ENCODE measurements around the gene STRADB.
A peak's percentile ranks its signal among the peaks of the same experiment; 100 is the strongest.
"Not testable (repeated sequence)": the region's sequence is repeated elsewhere in the genome, so short reads cannot be mapped to it uniquely, and the experiment has no call there.

The STRADB gene

DNA sequence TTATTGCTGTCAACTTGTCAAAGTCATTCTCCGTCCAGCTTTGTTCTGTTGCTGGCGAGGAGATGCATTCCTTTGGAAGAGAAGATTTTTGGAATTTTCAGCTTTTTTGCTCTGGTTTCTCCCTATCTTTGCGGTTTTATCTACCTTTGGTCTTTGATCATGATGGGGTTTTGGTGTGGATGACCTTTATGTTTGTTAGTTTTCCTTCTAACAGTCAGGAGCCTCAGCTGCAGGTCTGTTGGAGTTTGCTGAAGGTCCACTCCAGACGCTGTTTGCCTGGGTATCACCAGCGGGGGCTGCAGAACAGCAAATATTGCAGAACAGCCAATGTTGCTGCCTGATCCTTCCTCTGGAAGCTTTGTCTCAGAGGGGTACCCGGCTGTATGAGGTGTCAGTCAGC is 21.7 kb upstream of the STRADB start:
- not testable (repeated sequence) for FAIRE-seq; DNase-seq (ENCODE audit: extremely low spot score, insufficient read length, low read depth)

DNA sequence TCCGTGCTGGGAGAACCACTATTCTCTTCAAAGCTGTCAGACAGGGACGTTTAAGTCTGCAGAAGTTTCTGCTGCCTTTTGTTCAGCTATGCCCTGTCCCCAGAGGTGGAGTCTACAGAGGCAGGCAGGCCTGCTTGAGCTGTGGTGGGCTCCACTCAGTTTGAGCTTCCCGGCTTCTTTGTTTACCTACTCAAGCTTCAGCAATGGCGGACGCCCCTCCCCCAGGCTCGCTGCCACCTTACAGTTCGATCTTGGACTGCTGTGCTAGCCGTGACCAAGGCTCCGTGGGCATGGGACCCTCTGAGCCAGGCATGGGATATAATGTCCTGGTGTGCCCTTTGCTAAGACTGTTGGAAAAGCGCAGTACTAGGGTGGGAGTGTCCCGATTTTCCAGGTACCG is 21.2 kb upstream of the STRADB start:
- DNase-seq (ENCODE audit: extremely low spot score, insufficient read length, low read depth); FAIRE-seq: not testable (repeated sequence)

DNA sequence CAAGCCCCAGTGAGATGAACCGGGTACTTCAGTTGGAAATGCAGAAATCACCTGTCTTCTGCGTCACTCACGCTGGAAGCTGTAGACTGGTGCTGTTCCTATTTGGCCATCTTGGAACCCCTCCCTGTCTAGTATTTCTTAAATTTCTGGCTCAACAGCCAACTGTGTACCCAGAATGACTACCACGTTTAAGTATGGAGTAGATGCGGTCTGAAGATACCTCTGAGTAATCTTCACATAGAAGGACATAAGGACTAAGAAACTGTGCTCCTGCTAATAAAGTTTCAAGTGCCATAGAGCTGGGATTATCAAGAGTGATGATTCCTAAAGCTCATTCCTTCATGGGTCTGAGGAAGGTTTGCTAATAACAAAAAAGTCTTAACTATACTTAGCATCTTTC is 20.7 kb upstream of the STRADB start:
- no peak for FAIRE-seq
- DNase-seq (ENCODE audit: extremely low spot score, insufficient read length, low read depth), result no peak

DNA sequence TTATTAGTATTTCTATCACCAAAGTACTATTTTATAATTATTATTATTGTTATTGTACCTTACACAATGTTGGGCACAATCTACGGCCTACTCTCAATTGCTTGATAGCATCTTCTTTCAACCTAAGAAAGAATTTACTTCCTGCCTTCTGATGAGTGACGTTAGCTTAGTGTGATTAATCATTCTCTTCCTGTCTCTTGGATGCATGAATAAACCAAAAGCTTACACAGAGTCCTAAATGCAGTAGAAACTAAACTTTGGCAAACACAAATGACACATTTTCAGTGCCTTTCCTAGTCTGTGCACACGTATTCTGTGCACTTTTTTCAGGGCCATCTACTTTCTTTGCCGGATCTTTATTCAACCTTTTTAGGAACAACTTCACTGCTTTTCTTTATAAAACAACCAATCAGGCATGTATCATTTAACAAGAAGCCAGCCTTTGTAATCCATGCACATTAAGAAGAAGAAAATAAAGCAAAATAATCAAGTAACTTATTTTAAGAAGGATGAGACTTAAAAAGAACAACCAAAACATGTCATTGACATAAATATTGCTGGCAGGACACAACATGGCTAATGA is 19.4 kb upstream of the STRADB start:
- no peak for FAIRE-seq
- DNase-seq (ENCODE audit: extremely low spot score, insufficient read length, low read depth), result no peak

DNA sequence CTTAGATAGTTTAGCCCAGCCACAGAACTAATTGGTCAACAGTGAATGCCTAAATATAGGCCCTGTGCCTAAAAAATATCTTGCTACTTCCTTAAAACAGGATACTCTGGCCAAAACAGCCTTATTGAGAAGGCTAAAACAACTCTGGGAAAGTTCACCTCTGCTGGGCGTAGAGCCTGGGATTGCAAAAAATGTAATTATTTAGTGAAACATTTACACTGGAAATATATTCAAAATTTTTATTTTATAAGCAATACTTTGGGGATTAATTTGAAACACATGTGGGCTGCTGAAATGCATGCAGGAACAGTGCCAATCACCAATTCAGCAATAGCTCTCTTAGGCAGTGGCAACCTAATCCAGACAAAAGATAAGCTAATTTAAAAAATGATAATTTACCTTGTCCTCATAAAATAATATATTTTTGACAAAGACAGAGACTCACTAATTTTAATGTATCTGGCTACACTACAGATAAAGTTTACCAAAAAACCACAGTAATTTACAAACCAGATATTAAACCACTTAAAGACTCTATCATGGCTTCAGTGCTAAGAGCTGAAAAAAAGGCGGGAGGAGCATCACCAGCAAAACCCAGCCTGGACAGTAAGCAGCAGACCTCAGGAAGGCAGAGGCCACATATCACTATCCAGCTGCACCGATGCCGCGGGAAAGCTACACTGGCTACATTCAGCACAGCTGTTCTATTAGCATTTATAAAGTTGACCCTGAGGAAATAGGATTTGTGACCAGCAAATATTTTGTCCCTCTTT is 18.7 kb upstream of the STRADB start:
- DNase-seq (ENCODE audit: extremely low spot score, insufficient read length, low read depth) (no peak), FAIRE-seq (no peak)

DNA sequence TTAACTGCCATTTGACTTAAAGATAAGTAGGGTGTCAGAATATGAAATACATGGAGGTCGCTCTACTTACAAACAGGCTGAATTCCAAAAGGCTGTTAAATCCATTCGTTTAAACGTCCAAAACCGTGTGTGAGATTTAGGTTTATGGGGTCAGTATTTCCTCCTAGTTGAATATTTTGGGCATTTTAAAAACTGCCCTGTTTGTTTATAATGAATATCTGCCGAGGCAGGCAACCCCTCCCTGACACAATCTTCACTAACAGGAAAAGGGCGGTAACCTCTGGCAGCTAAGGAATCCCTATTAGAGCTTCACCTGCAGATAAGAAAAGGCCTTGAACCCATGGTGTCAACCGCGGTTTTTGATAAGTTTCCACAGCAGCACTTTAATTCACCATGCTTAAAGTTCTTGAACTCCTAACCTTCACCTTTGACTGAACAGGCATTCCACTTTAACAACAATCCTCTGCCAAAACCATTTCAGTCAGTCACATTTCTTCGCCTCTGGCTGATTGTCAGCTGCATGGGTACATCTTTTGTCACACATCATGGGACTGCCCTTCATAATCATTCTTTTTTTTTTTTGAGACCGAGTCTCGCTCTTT is 18.0 kb upstream of the STRADB start:
- no peak for FAIRE-seq
- DNase-seq (ENCODE audit: extremely low spot score, insufficient read length, low read depth), result no peak

DNA sequence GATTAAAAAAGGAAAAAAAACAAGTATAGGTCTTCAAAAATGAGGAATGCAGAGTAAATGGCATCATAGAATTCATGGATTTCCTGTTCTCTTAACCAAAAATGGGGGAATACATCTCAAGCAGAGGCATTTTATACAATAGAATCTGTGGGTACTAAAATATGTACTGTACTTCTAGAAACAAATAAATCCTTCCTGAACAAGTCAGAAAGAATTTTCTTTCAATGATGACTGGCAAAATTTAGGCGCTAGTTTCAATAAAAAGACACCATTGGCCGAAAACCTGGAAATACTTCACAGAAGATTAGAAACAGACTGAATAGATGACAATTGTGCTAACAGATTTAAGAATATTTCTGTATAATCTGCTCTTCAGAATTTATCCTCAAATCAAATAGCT is 15.4 kb upstream of the STRADB start:
- DNase-seq (ENCODE audit: extremely low spot score, insufficient read length, low read depth) (no peak), FAIRE-seq (no peak)

DNA sequence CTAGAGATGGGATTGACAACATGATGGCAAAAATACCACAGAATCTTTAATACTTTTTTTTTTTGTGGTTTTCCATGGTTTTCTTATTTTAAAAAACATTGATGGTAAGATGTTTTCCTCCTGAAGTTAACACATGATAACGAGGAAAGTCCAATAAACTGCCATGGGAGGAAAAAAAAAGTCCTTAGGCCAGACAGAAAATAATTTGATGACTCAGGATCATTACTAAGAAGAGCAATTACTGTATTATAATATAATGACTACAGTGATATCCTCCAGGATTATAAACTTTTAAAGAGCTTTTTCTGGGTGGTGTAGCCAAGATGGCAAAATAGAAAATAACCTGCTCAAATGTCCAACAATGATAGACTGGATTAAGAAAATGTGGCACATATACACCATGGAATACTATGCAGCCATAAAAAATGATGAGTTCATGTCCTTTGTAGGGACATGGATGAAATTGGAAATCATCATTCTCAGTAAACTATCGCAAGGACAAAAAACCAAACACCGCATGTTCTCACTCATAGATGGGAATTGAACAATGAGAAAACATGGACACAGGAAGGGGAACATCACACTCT is 12.1 kb upstream of the STRADB start:
- FAIRE-seq; DNase-seq (ENCODE audit: extremely low spot score, insufficient read length, low read depth): not testable (repeated sequence)

DNA sequence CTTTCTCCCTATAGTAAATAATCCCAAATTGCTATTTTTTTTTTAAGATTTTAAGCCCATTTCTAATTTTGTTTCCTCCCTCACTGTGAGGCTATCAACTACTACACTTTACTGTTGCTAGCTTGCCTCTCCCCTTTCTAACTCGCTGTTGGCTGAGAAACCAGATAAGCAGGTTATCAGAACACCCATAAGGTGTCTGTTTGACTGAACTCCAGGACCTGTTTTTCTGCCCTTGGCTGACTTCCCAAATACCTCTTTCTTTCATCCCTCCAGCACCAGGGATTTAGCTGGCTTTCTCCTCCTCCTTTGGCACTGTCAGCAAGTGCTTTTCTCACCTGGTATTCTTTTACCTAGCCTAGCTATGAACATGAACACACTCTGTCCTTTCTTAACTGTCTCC is 11.4 kb upstream of the STRADB start:
- no peak for DNase-seq (ENCODE audit: extremely low spot score, insufficient read length, low read depth)
- no peak for FAIRE-seq

DNA sequence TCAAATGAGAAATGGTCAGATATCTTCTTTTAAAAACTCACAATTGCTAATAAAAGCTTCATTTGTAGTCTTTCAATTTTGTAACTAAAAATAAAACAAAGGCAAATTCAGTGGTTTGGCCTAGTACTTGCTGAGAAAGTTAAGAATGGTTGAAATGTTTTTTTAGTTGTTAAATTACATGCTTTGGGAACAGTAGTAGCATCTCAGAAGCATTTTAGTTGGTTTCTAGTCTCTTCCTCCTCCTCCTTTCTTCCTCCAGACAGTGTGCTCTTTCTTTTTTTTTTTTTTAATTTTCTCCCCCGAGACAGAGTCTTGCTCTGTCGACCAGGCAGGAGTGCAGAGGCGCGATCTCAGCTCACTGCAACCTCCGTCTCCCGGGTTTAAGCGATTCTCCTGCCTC is 10.1 kb upstream of the STRADB start:
- FAIRE-seq, result peak; percentile 66
- no peak for DNase-seq (ENCODE audit: extremely low spot score, insufficient read length, low read depth)

DNA sequence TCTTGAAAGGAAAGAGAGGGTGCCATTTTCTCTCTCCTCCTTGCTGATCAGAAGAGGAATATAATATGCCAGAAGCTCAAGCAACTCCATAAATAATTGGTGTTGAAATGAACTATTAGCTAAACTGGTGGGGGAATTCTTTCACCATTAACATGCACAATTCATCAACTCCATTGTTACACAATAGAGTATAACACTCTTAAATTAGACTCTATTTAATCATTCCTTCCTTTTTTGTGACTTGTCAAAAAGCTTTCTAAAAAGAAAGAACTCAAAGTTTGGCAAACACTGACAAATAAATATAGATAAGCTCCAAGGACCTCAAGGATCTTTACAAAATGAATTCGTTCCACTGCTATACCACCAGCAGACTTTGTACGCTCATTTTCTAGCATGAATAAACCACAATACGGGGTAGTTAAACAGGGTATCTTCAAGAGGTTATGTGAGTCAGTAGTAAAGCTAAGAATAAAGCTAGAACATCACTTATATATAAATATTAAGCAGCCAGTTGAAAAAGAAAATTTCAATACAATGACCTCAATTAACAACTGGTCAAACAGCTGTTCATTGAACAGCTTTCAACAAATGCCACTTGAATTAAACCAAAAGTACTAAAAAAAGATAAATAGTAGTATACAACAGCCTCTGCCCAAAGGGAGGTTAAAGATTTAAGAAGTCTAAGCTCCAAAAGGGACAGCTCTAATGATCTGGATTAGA is 6.6 kb upstream of the STRADB start:
- no peak for DNase-seq (ENCODE audit: extremely low spot score, insufficient read length, low read depth)
- no peak for FAIRE-seq

DNA sequence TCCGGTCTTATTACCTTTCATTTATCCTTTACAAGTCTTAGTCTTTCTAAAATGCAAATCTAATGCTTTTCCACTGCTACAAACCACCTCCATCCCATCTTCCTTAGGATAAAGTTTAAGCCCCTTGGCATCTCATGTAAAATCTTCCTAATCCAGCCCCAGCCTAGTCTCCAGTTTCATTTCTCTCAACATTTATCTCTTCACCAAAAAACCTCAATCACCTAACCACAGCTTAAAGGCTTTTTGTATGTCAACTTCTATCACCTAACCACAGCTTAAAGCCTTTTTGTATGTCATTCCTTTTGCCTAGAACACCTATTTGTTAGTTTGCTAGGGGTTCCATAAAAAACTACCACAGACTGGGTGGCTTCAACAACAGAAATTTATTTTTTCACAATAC is 4.5 kb upstream of the STRADB start:
- DNase-seq (ENCODE audit: extremely low spot score, insufficient read length, low read depth) (no peak), FAIRE-seq (no peak)

DNA sequence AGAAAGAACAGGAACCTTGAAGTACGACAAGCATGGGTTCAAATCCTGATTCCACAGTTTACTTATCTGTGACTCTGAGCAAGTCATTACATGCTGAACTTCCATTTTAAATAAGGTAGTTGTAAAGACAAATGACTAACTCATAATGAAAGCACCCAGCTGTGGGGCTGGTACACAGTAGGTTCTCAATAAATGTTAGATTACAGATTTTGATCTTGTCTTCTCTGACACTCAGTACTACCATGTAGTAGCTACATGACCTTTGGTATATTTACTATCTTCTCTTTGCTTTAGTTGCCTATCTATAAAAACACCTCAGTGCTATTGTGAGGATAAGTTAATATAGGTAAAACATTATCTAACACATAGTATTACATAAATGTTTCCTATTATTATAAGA is 3.5 kb upstream of the STRADB start:
- DNase-seq (ENCODE audit: extremely low spot score, insufficient read length, low read depth) (no peak), FAIRE-seq (no peak)

DNA sequence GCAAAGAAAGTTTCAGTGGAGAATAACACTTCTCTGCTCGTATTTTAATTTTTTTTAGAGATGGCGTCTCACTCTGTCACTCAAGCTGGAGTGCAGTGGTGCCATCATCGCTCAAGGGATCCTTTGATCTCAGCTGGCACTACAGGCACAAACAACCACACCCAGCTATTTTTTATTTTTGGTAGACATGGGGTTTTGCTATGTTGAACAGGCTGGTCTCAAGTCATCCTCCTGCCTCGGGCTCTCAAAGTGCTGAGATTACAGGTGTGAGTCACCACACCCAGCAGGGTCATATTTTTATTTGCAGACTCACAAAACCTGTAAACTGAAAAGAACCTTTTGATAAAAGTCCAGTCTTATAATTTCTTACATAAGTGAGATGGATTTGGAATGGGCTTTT is 2.8 kb upstream of the STRADB start:
- FAIRE-seq (no peak), DNase-seq (ENCODE audit: extremely low spot score, insufficient read length, low read depth) (no peak)

DNA sequence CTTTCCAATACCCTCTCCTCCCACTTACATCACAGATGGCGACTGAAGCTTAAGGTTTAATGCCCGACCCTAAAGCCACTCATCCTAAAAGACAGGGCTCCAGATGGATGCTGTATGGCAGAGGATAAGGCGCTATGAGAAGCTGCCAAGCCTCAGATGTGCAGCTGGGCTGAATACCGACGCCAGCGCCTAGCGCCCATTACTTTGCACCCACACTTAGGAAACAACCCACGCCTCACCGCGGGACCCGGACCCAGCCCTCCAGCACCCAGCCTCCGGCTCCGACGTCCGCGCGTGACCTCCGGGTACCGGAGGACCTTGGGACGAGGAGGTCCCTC is 617 bp upstream of the STRADB start:
- DNase-seq (ENCODE audit: extremely low spot score, insufficient read length, low read depth) (no peak), FAIRE-seq (no peak)

DNA sequence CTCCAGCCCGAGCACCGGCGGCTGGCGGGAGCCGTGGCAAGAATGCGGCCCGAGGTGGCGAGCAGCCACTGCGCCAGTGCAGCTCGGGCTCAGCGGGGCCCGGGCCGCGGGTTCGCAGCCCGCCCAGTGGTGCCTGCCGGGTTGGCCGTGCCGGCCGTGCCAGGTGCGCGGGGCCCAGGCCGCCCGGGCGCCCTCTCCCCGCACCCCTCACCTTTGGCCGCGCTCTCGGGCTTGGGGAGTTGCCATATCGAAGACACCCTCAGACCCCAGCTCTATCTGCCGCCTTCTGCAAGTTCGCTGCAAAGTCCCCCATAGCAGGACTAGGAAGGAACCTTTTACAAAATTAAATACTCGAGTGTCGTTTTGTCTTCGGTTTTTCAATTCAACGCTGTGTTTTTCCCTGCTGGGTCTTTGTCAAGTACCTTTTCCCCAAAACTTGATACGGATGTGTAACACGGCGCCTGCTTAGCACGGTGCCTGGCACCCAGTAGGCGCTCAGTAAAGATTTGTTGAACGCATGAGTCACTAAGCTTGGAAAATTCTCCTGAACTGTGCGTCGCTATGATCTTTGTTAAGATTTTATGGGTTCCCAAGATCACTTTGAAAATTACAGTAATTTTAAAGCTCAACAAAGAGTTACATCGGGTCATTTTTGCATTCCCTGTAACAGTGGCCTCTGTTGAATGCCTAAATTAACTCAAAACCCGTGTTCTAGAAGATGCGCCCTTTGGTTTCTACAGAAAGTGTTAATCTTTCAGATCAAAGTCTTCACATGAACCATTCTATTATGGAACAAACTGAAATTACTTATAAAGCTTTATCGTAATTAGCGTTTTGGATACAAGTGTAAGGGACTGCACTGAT is 750 bp downstream of the STRADB start:
- FAIRE-seq, result peak; percentile 33

DNA sequence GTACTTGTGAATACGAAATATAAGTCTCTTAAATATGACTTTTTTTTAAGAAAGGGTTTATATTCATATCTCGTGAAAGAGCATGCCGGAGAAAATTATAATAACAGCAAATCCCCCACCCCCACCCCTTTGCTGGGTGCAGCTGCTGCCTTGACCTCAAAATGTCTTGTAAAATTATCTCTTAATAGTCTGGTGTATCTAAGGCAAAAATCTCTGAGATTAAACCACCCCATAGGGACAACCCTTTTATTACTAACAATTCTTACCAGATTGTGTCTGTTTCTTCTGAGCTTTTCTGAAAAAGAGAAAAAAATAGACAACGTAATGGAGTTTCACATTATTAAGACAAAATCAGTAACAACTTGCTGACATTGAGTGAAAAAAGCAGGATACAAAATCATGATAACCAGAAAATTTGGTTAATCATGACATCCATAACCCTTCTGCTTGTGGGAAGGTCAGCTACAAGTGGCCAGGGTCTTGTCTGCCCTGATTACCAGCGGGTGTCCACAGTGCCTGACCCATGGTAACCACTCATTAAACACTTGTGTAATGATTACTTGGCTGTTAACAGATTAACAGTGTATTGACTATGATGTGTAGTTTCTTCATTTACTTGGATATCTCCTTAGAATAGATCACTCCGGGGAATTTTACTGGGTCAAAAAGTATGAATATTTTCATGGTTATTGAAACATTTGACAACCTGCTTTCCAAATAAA is 1.5 kb downstream of the STRADB start:
- no peak for DNase-seq (ENCODE audit: extremely low spot score, insufficient read length, low read depth)
- no peak for FAIRE-seq

More for the DNA sequence above, 750 bp downstream of the STRADB start:
- peak; percentile 11 for DNase-seq (ENCODE audit: extremely low spot score, insufficient read length, low read depth)

DNA sequence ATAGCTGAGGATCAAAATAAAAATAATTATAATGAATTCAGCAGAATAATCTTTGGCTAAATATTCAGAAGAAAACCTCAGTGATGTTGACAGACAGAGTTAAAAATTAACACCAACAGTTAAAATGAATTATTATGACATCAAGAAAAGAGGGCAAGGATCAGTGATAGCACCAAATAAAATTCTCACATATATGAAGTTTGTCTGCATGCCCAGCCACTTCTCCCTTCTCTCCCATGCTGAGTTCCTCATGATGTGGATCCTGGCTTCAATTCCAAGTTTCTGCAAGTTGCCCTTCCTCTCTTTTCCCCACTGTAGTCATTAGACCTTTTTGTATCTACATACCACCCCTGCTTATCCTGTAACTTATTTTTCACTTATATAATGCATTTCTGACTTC is 6.8 kb downstream of the STRADB start:
- DNase-seq (ENCODE audit: extremely low spot score, insufficient read length, low read depth) (no peak), FAIRE-seq (no peak)

DNA sequence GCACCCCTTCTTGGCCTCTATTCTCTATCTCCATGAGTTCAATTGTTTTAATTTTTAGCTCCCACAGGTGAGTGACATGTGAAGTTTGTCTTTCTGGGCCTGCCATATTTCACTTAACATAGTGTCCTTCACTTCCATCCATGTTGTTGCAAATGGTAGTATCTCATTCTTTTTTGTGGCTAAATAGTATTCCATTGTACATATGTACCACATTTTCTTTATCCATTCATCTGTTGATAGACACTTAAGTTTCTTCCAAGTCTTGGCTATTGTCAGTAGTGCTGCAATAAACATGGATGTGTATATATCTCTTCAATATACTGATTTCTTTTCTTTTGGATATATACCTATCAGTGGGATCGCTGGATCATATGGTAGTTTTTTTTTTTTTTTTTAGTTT is 9.0 kb downstream of the STRADB start:
- DNase-seq (ENCODE audit: extremely low spot score, insufficient read length, low read depth) (no peak), FAIRE-seq (no peak)

Measured in GM18507 (cell line).